NCI-H526 treated with DMSO at 0.1 percent for 48 hours (cell line): Measurements from ENCODE around the gene CHD9.
"Not testable (repeated sequence)": the region's sequence is repeated elsewhere in the genome, so short reads cannot be mapped to it uniquely, and the experiment has no call there.

Experiments
- DNase-seq: peaks from one replicate; lab custom pipeline; 2025; lab: John Stamatoyannopoulos, UW

The CHD9 gene

DNA sequence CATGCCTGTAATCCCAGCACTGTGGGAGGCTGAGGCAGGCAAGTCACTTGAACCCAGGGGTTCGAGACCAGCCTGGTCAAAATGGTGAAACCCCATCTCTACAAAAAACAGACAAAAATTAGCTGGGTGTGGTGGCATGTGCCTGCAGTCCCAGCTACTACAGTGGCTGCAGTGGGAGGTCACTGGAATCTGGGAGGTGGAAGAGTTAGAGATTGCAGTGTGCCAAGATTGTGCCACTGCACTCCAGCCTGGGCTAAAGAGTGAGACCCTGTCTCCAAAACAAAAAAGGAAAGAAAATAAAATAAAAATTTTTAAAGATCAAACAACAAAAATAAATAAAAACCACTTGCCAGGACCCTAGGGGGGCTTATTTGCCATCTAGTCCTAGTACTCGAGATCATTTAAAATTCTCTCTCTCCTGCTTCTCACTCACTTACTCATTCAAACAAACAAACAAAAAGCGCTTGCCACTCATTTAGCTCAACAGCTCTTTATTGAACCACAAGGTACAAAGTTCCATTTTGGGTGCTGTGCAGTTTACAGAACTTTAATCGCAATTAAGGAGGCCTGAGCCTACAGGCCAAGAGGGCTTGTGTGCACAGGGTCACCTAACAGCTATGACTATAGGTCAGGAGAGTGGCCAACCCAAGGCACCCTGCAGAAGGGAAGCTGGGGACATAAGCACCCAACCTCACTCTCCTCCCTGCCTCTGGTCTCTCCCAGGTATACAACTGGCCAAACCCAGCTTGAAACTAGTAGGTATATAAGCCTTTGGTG, 6.5 kb upstream of the CHD9 start:
- DNase-seq = no peak

- DNase-seq = not testable (repeated sequence)
Measured at GRCh38 chr16:53051255-53051654, 3.5 kb upstream of the CHD9 start.

GRCh38 chr16:53052519-53053501, 2.0 kb upstream of the CHD9 start, which contains the start of gene CHD9NB:
Gene CHD9NB (minus strand): TSS chr16:53052897. CDS start chr16:53044158, 8,739 bp downstream.
- DNase-seq = no peak

- DNase-seq = no peak
Measured at GRCh38 chr16:53053967-53054669, 673 bp upstream of the CHD9 start.

GRCh38 chr16:53055541-53056391, 975 bp downstream of the CHD9 start:
- DNase-seq = peak; percentile 6

- no peak for DNase-seq
Measured at GRCh38 chr16:53056392-53056881, 1.6 kb downstream of the CHD9 start.

DNA sequence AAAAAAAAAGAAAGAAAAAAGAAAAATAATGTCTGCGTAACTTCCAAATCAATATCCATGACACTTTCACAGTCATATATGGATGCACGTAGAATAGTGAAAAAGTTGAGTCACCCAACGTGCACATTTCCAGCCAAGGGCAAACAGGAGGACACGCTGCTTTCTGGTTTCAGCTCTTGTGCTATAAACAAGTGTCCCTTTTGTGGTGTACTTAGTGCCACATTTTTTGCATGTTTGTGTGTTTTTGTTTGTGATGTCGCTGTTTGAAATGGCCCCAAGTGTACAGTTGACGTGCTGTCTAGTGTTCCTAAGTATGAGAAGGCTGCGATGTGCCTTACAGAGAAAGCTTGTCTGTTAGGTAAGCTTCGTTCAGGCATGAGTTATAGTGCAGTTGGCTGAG, 2.9 kb downstream of the CHD9 start:
- DNase-seq = no peak

DNA sequence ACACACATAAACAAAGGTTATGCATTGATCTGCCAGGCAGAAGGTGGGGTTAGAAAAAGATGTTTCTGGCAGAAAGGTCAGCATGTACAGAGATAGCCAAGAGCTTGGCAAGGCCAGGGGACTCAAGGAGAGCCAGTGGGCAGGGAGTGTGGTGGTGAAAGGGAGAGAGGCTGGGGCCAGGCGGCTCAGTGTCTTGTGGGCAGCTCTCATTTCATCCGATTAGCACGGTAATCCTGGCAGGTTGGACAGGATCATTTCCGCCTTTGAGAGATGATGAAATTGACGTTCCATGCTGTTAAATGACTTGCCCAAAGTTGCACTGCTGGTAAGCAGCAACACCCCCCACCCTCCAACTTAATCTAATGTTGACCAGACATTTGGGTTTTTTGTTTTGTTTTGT, 3.6 kb downstream of the CHD9 start:
- DNase-seq = no peak

- DNase-seq = no peak
Measured at GRCh38 chr16:53058882-53059281, 4.1 kb downstream of the CHD9 start.

GRCh38 chr16:53059672-53060071, 4.9 kb downstream of the CHD9 start:
- no peak for DNase-seq

- no peak for DNase-seq
Measured at GRCh38 chr16:53061256-53061655, 6.5 kb downstream of the CHD9 start.

- no peak for DNase-seq
Measured at GRCh38 chr16:53061701-53062159, 6.9 kb downstream of the CHD9 start.

DNA sequence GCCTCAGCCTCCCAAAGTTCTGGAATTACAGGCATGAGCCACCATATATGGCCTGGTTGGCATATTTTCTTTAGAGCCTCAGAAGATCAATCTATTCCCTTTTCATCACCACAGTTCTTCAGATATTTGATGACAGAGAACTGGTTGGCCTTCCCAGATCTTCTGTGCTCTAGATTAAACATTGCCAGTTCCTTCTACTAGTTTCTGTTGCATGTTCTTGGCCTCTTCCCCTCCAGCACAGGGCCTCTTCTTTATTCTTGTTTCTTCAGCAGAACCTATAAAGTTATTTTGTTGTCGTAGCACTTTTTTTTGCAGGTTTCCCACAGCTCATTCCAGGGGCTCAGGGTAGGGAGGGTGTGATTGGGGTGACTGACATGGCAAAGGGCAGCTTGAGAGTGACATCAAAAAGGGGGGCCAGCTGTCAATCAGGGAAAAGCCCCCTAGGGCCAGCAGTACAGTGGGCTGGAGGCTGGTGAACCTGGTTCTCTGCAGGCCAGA, 9.3 kb downstream of the CHD9 start:
- DNase-seq = no peak

- DNase-seq = no peak
Measured at GRCh38 chr16:53065461-53066061, 10.8 kb downstream of the CHD9 start.

GRCh38 chr16:53067675-53068074, 12.9 kb downstream of the CHD9 start:
- DNase-seq = no peak

GRCh38 chr16:53068423-53068833, 13.6 kb downstream of the CHD9 start:
- no peak for DNase-seq

- no peak for DNase-seq
Measured at GRCh38 chr16:53069772-53070171, 15.0 kb downstream of the CHD9 start.

GRCh38 chr16:53071748-53072301, 17.0 kb downstream of the CHD9 start:
- no peak for DNase-seq

DNA sequence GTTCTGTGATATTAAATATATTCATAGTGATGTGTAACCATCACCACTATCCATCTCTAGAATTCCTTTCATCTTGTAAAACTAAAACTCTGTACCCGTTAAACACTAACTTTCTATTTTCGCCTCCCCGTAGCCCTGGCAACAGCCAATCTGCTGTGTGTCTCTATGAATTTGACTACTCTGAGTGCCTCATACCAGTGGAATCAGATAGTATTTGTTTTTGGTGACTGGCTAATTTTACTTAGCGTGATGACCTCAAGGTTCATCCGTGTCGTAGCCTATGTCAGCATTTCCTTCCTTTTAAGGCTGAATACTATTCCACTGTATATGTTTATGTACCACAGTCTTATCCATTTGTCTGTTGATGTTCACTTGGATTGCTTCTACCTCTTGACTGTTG, 18.2 kb downstream of the CHD9 start:
- no peak for DNase-seq

DNA sequence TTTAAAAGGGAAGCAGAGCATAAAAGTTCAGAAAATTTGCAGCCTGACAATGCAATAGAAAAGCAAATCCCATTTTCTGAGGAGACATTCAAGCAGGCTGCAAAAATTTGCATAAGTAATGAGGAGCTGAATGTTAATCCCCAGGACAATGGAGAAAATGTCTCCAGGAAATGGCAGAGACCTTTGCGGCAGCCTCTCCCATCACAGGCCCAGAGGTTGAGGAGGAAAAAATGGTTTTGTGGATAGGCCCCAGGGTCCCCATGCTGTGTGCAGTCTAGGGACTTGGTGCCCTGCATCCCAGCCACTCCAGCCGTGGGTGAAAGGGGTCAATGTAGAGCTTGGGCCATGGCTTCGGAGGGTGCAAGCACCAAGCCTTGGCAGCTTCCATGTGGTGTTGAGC, 19.5 kb downstream of the CHD9 start:
- DNase-seq = not testable (repeated sequence)
